Measurements from ENCODE around the gene GIT2.

DNA sequence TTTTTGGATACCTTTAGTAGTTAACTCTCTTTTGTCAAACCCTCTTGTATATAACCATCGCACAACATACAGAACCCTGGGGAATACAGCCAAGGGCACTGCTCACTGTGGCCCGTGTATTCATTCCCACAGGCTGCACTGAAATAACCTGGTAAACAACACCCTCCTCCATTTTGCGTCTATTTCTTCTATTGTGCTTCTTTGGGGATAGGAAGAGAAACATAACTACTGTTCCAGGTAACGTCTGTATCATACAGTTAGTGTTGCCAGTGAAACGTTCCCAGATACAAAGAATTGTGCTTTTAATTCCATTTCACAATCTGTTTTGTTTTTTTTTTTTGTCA lies 42.5 kb upstream of the GIT2 start:
- TF ChIP-seq, protein P1, sequence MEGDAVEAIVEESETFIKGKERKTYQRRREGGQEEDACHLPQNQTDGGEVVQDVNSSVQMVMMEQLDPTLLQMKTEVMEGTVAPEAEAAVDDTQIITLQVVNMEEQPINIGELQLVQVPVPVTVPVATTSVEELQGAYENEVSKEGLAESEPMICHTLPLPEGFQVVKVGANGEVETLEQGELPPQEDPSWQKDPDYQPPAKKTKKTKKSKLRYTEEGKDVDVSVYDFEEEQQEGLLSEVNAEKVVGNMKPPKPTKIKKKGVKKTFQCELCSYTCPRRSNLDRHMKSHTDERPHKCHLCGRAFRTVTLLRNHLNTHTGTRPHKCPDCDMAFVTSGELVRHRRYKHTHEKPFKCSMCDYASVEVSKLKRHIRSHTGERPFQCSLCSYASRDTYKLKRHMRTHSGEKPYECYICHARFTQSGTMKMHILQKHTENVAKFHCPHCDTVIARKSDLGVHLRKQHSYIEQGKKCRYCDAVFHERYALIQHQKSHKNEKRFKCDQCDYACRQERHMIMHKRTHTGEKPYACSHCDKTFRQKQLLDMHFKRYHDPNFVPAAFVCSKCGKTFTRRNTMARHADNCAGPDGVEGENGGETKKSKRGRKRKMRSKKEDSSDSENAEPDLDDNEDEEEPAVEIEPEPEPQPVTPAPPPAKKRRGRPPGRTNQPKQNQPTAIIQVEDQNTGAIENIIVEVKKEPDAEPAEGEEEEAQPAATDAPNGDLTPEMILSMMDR (IDR thresholded peaks at IDR 0.05), result no peak
- TF ChIP-seq POLR2A (IDR thresholded peaks at IDR 0.05), result no peak

Data from breast epithelium (tissue), 3 donors.